ENCODE data around the gene NUDT13. TPM values are rescaled to one million over a fixed set of nuclear protein-coding genes. Genes with fewer than 3 reads are reported as not detected.

NUDT13 gene
- total and polyA plus RNA-seq, 2 of the 8 experiments (the other 6 are each of a cell fraction or from before 2014, with no cell fraction given): 1.5 to 1.9 TPM

GRCh38 chr10:73065441-73065840 lies 44.8 kb upstream of the NUDT13 start:
- DNase-seq (ENCODE audit: low read depth in 1 of 2, low spot score in 2 of 2): no peak
- peaks cover 0 to 1% of the 10 kb centered on the region in 2 experiments for H4K20me1 ChIP-seq (replicated peaks in 1 of 2; ENCODE audit: control insufficient read depth in 1 of 2, insufficient read depth in 2 of 2, low read length in 2 of 2)
- H3K23ac ChIP-seq (ENCODE audit: insufficient read length): no peak overlapping the region
- POLR2A ChIA-PET (ENCODE audit: partially characterized antibody): interaction anchor here (1.5 kb wide), 1 partner anchor 15 kb away, joined by 5 read pairs; no protein-coding TSS in a partner anchor
- H3K23me2 ChIP-seq (ENCODE audit: low read depth, low read length): no peaks in the 10 kb centered on the region
- no peak overlapping the region for H2BK15ac ChIP-seq (ENCODE audit: low read length)
- peaks cover 0 to 8% (median 2%) of the 10 kb centered on the region in 4 experiments; a peak in 2 of 8 replicates for H3K36me3 ChIP-seq (ENCODE audit: control insufficient read depth in 2 of 4, insufficient read depth in 4 of 4, low read length in 3 of 4)
- no peak overlapping the region for H3K14ac ChIP-seq (ENCODE audit: insufficient read length)
- H3K79me2 ChIP-seq (ENCODE audit: control insufficient read depth in 1 of 2, insufficient read depth in 2 of 2, low read length in 2 of 2): no peaks in the 10 kb centered on the region
- H4K5ac ChIP-seq (ENCODE audit: insufficient read length, low read depth, low read length): no peak overlapping the region
- no peak overlapping the region for H4K91ac ChIP-seq (replicated peaks; ENCODE audit: insufficient read length, low read length)
- WGBS, 2 experiments (ENCODE audit: extremely low coverage in 1 of 2, insufficient coverage in 1 of 2, insufficient read length in 1 of 2, insufficient replicate concordance in 2 of 2, low coverage in 1 of 2, low lambda C conversion rate in 2 of 2, missing lambda C conversion rate in 1 of 2): 86% methylated on average over 1 of the region's 1 CpG; no CpG with 5 or more reads in 1 of the 2 experiments
- H3K4me3 ChIP-seq (ENCODE audit: extremely low read depth in 1 of 4, insufficient read depth in 2 of 4, low read depth in 3 of 4, low read length in 4 of 4): no peak overlapping the region
- CTCF ChIA-PET (ENCODE audit: partially characterized antibody): interaction anchor here (0.6 to 1.1 kb wide), 2 partner anchors 19 to 26 kb away, joined by 3 read pairs; no protein-coding TSS in a partner anchor
- H2BK20ac ChIP-seq (ENCODE audit: low read length): no peak overlapping the region
- H3K4me1 ChIP-seq (replicated peaks in 1 of 4; ENCODE audit: control insufficient read depth in 3 of 4, insufficient read depth in 4 of 4, low read length in 3 of 4): no peaks in the 10 kb centered on the region
- H4K8ac ChIP-seq (ENCODE audit: extremely low read depth, insufficient read depth, low read length): no peak overlapping the region
- H2BK120ac ChIP-seq (replicated peaks; ENCODE audit: low read depth, low read length): no peak overlapping the region
- no peak overlapping the region for H2BK5ac ChIP-seq (ENCODE audit: low read depth, low read length)
- no peak for FAIRE-seq
- no peak overlapping the region for H2AK5ac ChIP-seq (ENCODE audit: low read depth, low read length)
- H3K27me3 ChIP-seq (replicated peaks in 1 of 4; ENCODE audit: control insufficient read depth in 3 of 4, extremely low read depth in 1 of 4, insufficient read depth in 3 of 4, low read length in 3 of 4): no peaks in the 10 kb centered on the region
- no peaks in the 10 kb centered on the region for H3K9me3 ChIP-seq (ENCODE audit: insufficient read depth in 2 of 2, low read depth in 1 of 2, low read length in 1 of 2)
- no peak overlapping the region for H3K4ac ChIP-seq (replicated peaks; ENCODE audit: insufficient read length, low read depth, low read length)
- no peak overlapping the region for H3K4me2 ChIP-seq (ENCODE audit: insufficient read depth in 1 of 2, low read depth in 2 of 2, low read length in 2 of 2)
- no peaks in the 10 kb centered on the region for H3K79me1 ChIP-seq (ENCODE audit: low read depth, low read length)
- no peak overlapping the region for H3K27ac ChIP-seq (ENCODE audit: low read depth, low read length)
- no peak overlapping the region for H2BK12ac ChIP-seq (ENCODE audit: low read depth, low read length)
- H3K18ac ChIP-seq (ENCODE audit: extremely low read depth, low read length): no peak overlapping the region
- H3K56ac ChIP-seq (replicated peaks; ENCODE audit: insufficient read length, low read depth, low read length): no peak overlapping the region
- H2AFZ ChIP-seq (ENCODE audit: low read length): no peak overlapping the region
- H3K9ac ChIP-seq (replicated peaks in 1 of 4; ENCODE audit: extremely low read depth in 1 of 4, low read depth in 3 of 4, low read length in 3 of 4): no peak overlapping the region
- TF ChIP-seq CHD1 (IDR thresholded peaks at IDR 0.05; ENCODE audit: low read depth, low read length) (no peak), FOSL1 (IDR thresholded peaks at IDR 0.05; ENCODE audit: insufficient read depth, low read depth, low read length) (no peak), BCL11A (IDR thresholded peaks at IDR 0.05; ENCODE audit: low read depth in 2 of 2, low read length in 2 of 2) (no peak), POU5F1 (IDR thresholded peaks at IDR 0.05; ENCODE audit: low read depth, low read length) (no peak), CEBPB (IDR thresholded peaks at IDR 0.05; ENCODE audit: low read depth, low read length) (no peak), JUN (IDR thresholded peaks at IDR 0.05; ENCODE audit: low read depth, low read length) (no peak), RFX5 (IDR thresholded peaks at IDR 0.05; ENCODE audit: borderline replicate concordance, low read depth, low read length) (no peak), E2F6 (IDR thresholded peaks at IDR 0.05) (no peak), JUND (IDR thresholded peaks at IDR 0.05; ENCODE audit: low read length) (no peak), GTF2F1 (IDR thresholded peaks at IDR 0.05; ENCODE audit: borderline replicate concordance, low read depth, low read length) (no peak), SUZ12 (IDR thresholded peaks at IDR 0.05; ENCODE audit: low read length) (no peak), MAFK (IDR thresholded peaks at IDR 0.05; ENCODE audit: low read depth, low read length) (no peak), EZH2 (IDR thresholded peaks at IDR 0.05; ENCODE audit: low read depth, low read length, severe bottlenecking) (no peak)
- TF ChIP-seq, protein P1, sequence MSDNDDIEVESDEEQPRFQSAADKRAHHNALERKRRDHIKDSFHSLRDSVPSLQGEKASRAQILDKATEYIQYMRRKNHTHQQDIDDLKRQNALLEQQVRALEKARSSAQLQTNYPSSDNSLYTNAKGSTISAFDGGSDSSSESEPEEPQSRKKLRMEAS (IDR thresholded peaks at IDR 0.05): no peak
